ENCODE data around the gene PTP4A1.

Gene PTP4A1

DNA sequence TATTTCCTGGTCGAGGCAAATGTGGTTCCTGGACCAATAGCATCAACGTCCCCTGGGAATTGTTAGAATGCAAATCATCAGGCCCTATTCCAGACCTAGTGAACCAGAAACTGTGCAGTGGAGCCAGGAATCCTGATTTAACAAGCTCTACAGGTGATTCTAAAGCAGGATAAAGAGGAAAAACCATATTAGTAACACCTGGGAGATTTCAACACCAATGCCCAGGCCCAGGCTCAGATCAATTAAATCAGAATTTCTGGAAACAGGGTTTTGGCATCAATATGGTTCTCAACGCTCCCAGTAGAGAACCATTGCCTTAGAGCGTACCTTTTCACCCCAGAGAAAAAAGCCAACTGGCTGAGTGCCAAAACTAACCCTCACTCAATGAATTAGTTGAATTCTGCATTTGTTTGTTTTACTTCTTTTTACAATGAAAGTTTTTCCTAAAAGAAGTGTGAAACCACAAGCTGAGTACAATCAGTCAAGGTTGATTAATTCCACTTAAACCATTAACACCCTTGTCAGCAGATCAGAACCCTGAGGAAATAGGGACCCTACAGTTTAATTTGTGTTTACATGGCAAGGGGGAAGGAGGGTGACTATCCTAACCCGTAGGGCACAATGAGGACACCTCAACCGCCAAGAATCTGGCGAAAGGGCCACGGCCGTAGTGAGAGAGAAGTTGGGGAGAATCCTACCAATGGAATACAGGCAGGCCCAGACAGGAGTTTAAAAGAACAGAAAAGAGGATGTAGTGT is 34.9 kb upstream of the PTP4A1 start:
- H3K27me3 ChIP-seq (ENCODE audit: control insufficient read depth, insufficient read depth, low read length): no peaks in the 10 kb centered on the region
- no peak overlapping the region for H3K9ac ChIP-seq (ENCODE audit: low read length)
- H3K36me3 ChIP-seq (ENCODE audit: control insufficient read depth, insufficient read depth, low read length): no peaks in the 10 kb centered on the region
- H3K9me3 ChIP-seq (ENCODE audit: control insufficient read depth, low read length): no peaks in the 10 kb centered on the region
- H3K4me3 ChIP-seq (ENCODE audit: low read length): no peak overlapping the region
- no peaks in the 10 kb centered on the region for H3K4me1 ChIP-seq (ENCODE audit: control insufficient read depth, insufficient read depth, low read length)

DNA sequence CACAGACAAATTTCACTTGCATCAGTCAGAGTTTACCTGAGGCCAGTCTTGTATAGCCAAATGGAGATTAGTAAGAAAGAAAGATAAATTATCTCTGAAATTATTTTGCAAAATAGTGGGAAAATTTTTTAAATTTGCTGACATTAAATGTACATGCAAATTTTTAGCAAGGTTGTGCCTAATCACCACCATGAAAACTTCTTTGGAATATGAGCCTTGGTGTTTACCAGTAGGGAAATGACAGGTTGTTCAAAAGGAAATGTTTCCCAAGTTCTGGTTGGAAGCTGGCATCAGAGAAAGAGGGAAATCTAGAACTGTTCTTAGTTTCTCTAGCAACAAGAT is 34.4 kb upstream of the PTP4A1 start:
- H3K9ac ChIP-seq (ENCODE audit: low read length): no peak overlapping the region

DNA sequence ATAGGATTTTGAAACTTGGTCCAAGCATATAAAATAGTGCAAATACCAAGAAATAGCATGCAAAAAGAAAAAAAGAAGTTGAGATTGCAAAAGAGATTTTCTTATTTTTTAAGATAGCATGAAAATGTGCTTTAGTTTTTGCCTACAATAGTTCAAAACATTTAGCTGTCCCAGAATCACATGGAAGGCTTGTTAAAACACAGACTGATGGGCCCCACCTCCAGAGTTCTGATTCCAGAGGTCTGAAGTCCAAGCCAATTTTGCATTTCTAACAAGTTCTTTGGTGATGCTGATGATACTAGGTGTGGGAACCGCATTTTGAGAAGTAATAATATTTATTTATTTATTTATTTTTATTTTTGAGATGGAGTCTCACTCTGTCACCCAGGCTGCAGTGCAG is 33.7 kb upstream of the PTP4A1 start:
- H3K36me3 ChIP-seq (ENCODE audit: control insufficient read depth, insufficient read depth, low read length): no peaks in the 10 kb centered on the region
- H3K9me3 ChIP-seq (ENCODE audit: control insufficient read depth, low read length): no peaks in the 10 kb centered on the region
- H3K4me3 ChIP-seq (ENCODE audit: low read length): no peak overlapping the region
- no peaks in the 10 kb centered on the region for H3K4me1 ChIP-seq (ENCODE audit: control insufficient read depth, insufficient read depth, low read length)
- no peak overlapping the region for H3K9ac ChIP-seq (ENCODE audit: low read length)
- H3K27me3 ChIP-seq (ENCODE audit: control insufficient read depth, insufficient read depth, low read length): no peaks in the 10 kb centered on the region

More for the DNA sequence above, 34.4 kb upstream of the PTP4A1 start:
- H3K36me3 ChIP-seq (ENCODE audit: control insufficient read depth, insufficient read depth, low read length): no peaks in the 10 kb centered on the region
- H3K4me3 ChIP-seq (ENCODE audit: low read length): no peak overlapping the region
- no peaks in the 10 kb centered on the region for H3K27me3 ChIP-seq (ENCODE audit: control insufficient read depth, insufficient read depth, low read length)
- no peaks in the 10 kb centered on the region for H3K4me1 ChIP-seq (ENCODE audit: control insufficient read depth, insufficient read depth, low read length)
- no peaks in the 10 kb centered on the region for H3K9me3 ChIP-seq (ENCODE audit: control insufficient read depth, low read length)

DNA sequence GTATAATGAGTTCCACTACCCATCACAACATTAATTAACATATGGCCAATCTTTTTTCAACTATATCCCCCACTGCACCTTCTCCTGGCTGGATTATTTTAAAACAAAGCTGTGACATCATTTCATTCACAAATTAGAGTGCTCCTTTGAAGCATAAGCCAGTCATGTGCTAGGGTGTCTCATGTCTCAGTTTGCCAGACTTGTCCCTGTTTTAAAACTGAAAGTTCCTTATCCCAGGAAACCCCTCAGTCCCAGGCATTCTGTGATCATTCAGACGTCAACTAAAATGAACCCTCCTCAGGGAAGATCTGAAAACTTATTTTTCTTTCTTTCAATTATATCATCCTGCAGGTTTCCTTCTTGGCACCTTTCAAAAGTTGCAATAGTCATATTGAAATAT is 29.3 kb upstream of the PTP4A1 start:
- no peaks in the 10 kb centered on the region for H3K27me3 ChIP-seq (ENCODE audit: control insufficient read depth, insufficient read depth, low read length)
- no peaks in the 10 kb centered on the region for H3K9me3 ChIP-seq (ENCODE audit: control insufficient read depth, low read length)
- H3K36me3 ChIP-seq (ENCODE audit: control insufficient read depth, insufficient read depth, low read length): no peaks in the 10 kb centered on the region
- H3K9ac ChIP-seq (ENCODE audit: low read length): no peak overlapping the region
- H3K4me1 ChIP-seq (ENCODE audit: control insufficient read depth, insufficient read depth, low read length): no peaks in the 10 kb centered on the region
- no peak overlapping the region for H3K4me3 ChIP-seq (ENCODE audit: low read length)

DNA sequence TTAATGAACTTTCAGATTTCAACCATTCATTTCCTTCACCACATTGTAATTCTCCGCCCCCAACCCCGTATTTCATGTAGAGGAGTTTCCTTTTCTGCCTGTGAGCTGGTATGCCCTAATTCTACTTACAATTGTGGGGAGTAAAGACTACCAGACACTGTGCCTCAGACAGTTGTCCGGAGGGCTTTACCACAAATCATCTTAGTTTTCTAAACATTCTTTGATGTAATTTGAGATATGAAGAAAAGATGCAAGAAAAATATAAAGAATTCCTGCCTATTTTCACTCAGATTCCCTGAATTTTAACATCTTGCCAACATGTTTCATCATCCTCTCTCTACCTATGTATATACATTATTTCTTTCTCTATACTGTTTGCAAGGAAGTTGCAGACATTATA is 28.3 kb upstream of the PTP4A1 start:
- no peak overlapping the region for H3K4me3 ChIP-seq (ENCODE audit: low read length)
- no peaks in the 10 kb centered on the region for H3K9me3 ChIP-seq (ENCODE audit: control insufficient read depth, low read length)
- H3K36me3 ChIP-seq (ENCODE audit: control insufficient read depth, insufficient read depth, low read length): no peaks in the 10 kb centered on the region
- no peaks in the 10 kb centered on the region for H3K4me1 ChIP-seq (ENCODE audit: control insufficient read depth, insufficient read depth, low read length)
- H3K27me3 ChIP-seq (ENCODE audit: control insufficient read depth, insufficient read depth, low read length): no peaks in the 10 kb centered on the region
- H3K9ac ChIP-seq (ENCODE audit: low read length): no peak overlapping the region

DNA sequence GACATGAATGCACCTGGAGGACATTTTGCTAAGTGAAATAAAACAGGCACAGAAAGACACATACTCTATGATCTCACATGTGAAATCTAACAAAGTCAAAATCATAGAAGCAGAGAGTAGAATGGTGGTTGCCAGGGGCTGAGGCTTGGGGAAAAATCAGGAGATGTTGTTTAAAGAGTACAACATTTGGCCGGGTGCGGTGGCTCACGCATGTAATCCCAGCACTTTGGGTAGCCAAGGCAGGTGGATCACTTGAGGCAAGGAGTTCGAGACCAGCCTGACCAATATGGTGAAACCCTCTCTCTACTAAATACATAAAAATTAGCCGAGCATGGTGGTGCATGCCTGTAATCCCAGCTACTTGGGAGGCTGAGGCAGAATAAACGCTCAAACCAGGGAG is 26.0 kb upstream of the PTP4A1 start:
- no peaks in the 10 kb centered on the region for H3K27me3 ChIP-seq (ENCODE audit: control insufficient read depth, insufficient read depth, low read length)
- H3K9ac ChIP-seq (ENCODE audit: low read length): no peak overlapping the region
- no peak overlapping the region for H3K4me3 ChIP-seq (ENCODE audit: low read length)
- no peaks in the 10 kb centered on the region for H3K4me1 ChIP-seq (ENCODE audit: control insufficient read depth, insufficient read depth, low read length)
- H3K36me3 ChIP-seq (ENCODE audit: control insufficient read depth, insufficient read depth, low read length): no peaks in the 10 kb centered on the region
- H3K9me3 ChIP-seq (ENCODE audit: control insufficient read depth, low read length): no peaks in the 10 kb centered on the region

DNA sequence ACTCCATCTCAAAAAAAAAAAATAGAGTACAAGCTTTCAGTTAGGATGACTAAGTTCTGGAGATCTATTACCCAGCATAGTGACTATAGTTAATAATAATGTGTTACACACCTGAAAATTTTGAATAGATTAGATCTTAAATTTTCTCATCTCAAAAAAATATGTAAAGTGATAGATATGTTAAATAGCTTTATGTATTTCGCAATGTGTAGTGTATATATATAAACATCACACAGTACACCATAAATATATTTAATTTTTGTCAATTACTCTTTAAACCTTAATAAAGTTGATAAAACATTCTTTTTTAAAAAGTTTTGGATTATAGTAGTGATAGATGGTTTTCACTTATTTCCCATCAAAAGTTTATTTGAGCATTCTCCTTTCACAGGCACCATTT is 25.6 kb upstream of the PTP4A1 start:
- Histone ChIP-seq H3K27me3 (ENCODE audit: control insufficient read depth, insufficient read depth, low read length) (no peaks in the 10 kb centered on the region), H3K4me1 (ENCODE audit: control insufficient read depth, insufficient read depth, low read length) (no peaks in the 10 kb centered on the region), H3K4me3 (ENCODE audit: low read length) (no peak overlapping the region), H3K9ac (ENCODE audit: low read length) (no peak overlapping the region), H3K36me3 (ENCODE audit: control insufficient read depth, insufficient read depth, low read length) (no peaks in the 10 kb centered on the region), H3K9me3 (ENCODE audit: control insufficient read depth, low read length) (no peaks in the 10 kb centered on the region)

DNA sequence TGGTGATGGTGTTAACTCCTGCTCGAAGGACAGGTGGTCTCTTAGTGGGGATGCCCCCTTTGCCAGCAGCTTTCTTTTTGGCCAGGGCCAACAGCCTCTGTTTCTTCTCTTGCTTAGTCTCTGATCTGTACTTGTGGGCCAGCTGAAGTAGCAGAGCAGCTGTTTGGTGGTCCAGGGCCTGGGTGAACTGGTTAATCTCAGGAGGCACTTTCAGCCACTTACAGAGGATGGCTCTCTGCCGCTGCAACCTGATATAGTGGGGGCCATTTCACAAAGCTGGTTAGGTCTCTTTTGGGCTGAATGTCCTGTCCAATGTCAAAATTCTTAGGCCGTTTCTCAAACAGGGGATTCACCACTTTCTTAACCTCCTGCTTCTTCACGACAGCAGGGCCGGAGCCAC is 23.2 kb upstream of the PTP4A1 start:
- Histone ChIP-seq H3K9me3 (ENCODE audit: control insufficient read depth, low read length) (no peaks in the 10 kb centered on the region), H3K27me3 (ENCODE audit: control insufficient read depth, insufficient read depth, low read length) (no peaks in the 10 kb centered on the region), H3K4me3 (ENCODE audit: low read length) (no peak overlapping the region), H3K36me3 (ENCODE audit: control insufficient read depth, insufficient read depth, low read length) (no peaks in the 10 kb centered on the region), H3K9ac (ENCODE audit: low read length) (no peak overlapping the region), H3K4me1 (ENCODE audit: control insufficient read depth, insufficient read depth, low read length) (peaks cover 5% of the 10 kb centered on the region)

DNA sequence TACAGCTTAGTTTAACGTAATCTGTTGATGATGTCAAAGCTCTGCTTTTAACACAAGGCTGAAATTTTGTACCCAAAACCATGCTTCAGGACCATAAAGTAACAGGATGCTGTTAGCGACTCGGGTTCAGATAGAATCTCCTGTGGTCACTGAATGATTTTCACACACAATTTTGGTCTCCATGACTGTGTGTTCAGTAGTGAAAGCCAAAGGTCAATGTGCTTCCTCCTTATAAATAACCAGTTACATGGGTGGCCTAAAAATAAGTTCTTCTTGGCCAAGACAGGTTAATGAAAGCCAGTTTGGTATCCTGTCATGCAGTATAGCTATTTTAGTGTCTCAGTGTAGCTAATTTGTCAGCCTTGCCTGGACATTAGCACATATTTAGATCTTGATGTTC is 19.1 kb upstream of the PTP4A1 start:
- H3K9ac ChIP-seq (ENCODE audit: low read length): no peak overlapping the region

DNA sequence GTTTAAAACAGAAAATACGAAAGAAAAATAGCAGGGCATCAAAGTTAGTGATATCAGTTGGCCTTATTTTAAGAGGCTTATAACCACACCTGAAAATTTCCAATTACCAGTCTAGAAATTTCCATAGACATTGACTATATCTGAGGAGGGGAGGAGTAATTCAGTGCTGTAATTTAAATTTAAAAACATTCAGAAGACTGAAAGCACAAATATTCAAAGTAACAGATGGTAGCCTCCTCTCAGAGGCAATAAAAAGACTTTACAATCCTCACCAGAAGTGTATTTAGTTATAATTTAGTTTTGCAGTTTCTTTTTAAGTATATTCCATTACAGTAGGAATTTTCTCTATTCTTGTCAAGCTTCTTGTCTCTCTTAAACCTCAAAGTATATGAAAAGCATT is 18.4 kb upstream of the PTP4A1 start:
- H3K4me3 ChIP-seq (ENCODE audit: low read length): no peak overlapping the region
- no peaks in the 10 kb centered on the region for H3K27me3 ChIP-seq (ENCODE audit: control insufficient read depth, insufficient read depth, low read length)
- H3K4me1 ChIP-seq (ENCODE audit: control insufficient read depth, insufficient read depth, low read length): peaks cover 11% of the 10 kb centered on the region
- no peaks in the 10 kb centered on the region for H3K36me3 ChIP-seq (ENCODE audit: control insufficient read depth, insufficient read depth, low read length)
- no peaks in the 10 kb centered on the region for H3K9me3 ChIP-seq (ENCODE audit: control insufficient read depth, low read length)
- H3K9ac ChIP-seq (ENCODE audit: low read length): no peak overlapping the region

More for the DNA sequence above, 19.1 kb upstream of the PTP4A1 start:
- Histone ChIP-seq H3K36me3 (ENCODE audit: control insufficient read depth, insufficient read depth, low read length) (no peaks in the 10 kb centered on the region), H3K4me1 (ENCODE audit: control insufficient read depth, insufficient read depth, low read length) (peaks cover 11% of the 10 kb centered on the region), H3K27me3 (ENCODE audit: control insufficient read depth, insufficient read depth, low read length) (no peaks in the 10 kb centered on the region), H3K4me3 (ENCODE audit: low read length) (no peak overlapping the region), H3K9me3 (ENCODE audit: control insufficient read depth, low read length) (no peaks in the 10 kb centered on the region)

DNA sequence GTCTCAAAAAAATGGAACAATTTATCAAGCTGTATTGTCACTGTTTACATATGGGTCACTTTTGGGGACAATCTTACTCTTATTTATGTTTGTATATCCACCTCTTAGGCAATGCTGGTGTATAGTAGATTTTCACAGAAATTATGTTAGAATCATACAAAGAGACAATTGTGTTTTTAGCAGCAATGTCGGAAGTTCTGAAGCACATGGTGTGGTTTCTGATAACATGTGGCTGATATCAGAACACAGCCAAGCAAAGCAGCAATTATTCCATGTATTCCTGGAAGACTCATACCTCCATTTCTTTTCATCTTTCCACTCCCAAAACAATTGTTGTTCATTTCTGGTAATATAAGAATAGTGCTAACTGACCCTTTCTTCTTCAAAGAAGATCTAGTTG is 17.5 kb upstream of the PTP4A1 start:
- no peaks in the 10 kb centered on the region for H3K9me3 ChIP-seq (ENCODE audit: control insufficient read depth, low read length)
- H3K9ac ChIP-seq (ENCODE audit: low read length): no peak overlapping the region
- H3K36me3 ChIP-seq (ENCODE audit: control insufficient read depth, insufficient read depth, low read length): no peaks in the 10 kb centered on the region
- no peak overlapping the region for H3K4me3 ChIP-seq (ENCODE audit: low read length)
- H3K27me3 ChIP-seq (ENCODE audit: control insufficient read depth, insufficient read depth, low read length): no peaks in the 10 kb centered on the region
- H3K4me1 ChIP-seq (ENCODE audit: control insufficient read depth, insufficient read depth, low read length): peaks cover 11% of the 10 kb centered on the region

DNA sequence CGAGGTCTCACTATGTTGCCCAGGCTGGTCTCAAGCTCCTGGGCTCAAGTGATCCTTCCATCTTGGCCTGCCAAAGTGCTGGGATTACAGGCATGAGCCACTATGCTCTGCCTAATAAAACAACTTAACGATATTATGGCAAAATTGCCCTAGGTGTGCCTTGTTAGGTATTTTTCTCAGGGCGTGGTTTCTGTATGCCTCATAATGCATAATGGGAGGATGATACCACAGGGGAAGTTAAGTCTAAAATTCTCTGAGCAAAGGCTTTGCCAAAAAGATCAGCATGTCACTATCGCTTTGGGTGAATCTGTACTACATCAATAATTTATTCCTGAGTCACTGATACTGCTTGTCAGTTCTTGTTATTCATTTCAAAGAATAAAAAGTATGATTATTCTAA is 15.9 kb upstream of the PTP4A1 start:
- no peaks in the 10 kb centered on the region for H3K36me3 ChIP-seq (ENCODE audit: control insufficient read depth, insufficient read depth, low read length)
- no peaks in the 10 kb centered on the region for H3K27me3 ChIP-seq (ENCODE audit: control insufficient read depth, insufficient read depth, low read length)
- H3K4me1 ChIP-seq (ENCODE audit: control insufficient read depth, insufficient read depth, low read length): peaks cover 20% of the 10 kb centered on the region
- no peak overlapping the region for H3K4me3 ChIP-seq (ENCODE audit: low read length)
- no peak overlapping the region for H3K9ac ChIP-seq (ENCODE audit: low read length)
- H3K9me3 ChIP-seq (ENCODE audit: control insufficient read depth, low read length): no peaks in the 10 kb centered on the region

DNA sequence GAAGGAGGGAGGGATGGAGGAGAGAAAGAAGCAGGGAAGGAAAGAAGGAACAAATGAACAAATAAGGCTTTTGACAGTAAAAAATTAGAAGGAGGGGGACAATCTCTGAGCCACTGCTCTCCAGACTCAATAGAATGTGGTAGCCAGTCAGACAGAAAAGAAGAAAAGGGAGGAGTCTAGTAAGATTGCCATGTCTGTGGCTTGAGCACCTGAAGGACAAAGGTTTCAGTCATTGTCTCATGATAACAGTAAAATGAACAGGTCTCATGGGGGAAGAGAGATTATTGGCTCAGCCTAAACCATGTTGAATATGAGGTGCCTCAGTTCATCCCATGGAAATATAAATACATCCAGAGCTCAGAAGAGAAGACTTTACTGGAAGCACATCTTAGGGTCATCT is 14.0 kb upstream of the PTP4A1 start:
- no peaks in the 10 kb centered on the region for H3K9me3 ChIP-seq (ENCODE audit: control insufficient read depth, low read length)
- peaks cover 22% of the 10 kb centered on the region for H3K4me1 ChIP-seq (ENCODE audit: control insufficient read depth, insufficient read depth, low read length)
- H3K27me3 ChIP-seq (ENCODE audit: control insufficient read depth, insufficient read depth, low read length): no peaks in the 10 kb centered on the region
- no peak overlapping the region for H3K4me3 ChIP-seq (ENCODE audit: low read length)
- no peaks in the 10 kb centered on the region for H3K36me3 ChIP-seq (ENCODE audit: control insufficient read depth, insufficient read depth, low read length)
- no peak overlapping the region for H3K9ac ChIP-seq (ENCODE audit: low read length)
